ENCODE results near the gene SRSF8.

DNA sequence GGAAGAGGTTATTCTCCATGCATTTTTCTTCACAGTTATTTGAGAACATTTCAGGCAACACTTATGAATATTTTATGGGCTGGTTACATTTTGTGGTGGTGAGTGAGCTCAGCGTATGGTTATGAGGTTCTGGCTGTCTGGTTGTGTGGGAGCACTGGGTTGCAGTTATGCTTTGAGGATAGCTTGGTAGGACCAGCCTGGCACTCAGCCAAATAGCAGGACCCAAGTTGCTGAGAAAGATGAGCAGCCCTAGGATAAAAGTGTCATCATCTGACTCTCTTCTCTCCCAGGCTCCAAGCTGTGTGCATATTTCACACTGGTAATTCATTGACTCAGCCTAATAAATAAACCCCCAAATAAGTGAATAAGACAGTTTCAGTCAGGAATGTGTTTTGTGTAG lies 8.1 kb upstream of the SRSF8 start:
- TF ChIP-seq POLR2A (IDR thresholded peaks at IDR 0.05), result no peak
- TF ChIP-seq, protein P1, sequence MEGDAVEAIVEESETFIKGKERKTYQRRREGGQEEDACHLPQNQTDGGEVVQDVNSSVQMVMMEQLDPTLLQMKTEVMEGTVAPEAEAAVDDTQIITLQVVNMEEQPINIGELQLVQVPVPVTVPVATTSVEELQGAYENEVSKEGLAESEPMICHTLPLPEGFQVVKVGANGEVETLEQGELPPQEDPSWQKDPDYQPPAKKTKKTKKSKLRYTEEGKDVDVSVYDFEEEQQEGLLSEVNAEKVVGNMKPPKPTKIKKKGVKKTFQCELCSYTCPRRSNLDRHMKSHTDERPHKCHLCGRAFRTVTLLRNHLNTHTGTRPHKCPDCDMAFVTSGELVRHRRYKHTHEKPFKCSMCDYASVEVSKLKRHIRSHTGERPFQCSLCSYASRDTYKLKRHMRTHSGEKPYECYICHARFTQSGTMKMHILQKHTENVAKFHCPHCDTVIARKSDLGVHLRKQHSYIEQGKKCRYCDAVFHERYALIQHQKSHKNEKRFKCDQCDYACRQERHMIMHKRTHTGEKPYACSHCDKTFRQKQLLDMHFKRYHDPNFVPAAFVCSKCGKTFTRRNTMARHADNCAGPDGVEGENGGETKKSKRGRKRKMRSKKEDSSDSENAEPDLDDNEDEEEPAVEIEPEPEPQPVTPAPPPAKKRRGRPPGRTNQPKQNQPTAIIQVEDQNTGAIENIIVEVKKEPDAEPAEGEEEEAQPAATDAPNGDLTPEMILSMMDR (IDR thresholded peaks at IDR 0.05), result no peak

Data from body of pancreas (tissue), 4 donors.